H1 (cell line): ENCODE data around the gene NOL4L. TPM values are rescaled to one million over a fixed set of nuclear protein-coding genes. Genes with fewer than 3 reads are reported as not detected.

Experiments
- EGR1 ChIP-seq: IDR thresholded peaks from 2 replicates; pipeline ENCODE4 v1.6.1; 2011; ENCODE audit warnings: low read depth, low read length, borderline replicate concordance
- PHF8 ChIP-seq: fragments of 200-600 bp; sonication (generic); conservative IDR thresholded peaks from 2 replicates; pipeline ENCODE4 v1.7.1; 2012; ENCODE audit warnings: low read depth, mild to moderate bottlenecking, inconsistent platforms, low read length, moderate library complexity
- RXRA ChIP-seq: IDR thresholded peaks from 2 replicates; pipeline ENCODE4 v1.6.1; 2011; ENCODE audit warnings: low read depth, mild to moderate bottlenecking, low read length, moderate library complexity; ENCODE audit not compliant: insufficient read depth
- SIX5 ChIP-seq: IDR thresholded peaks from 2 replicates; pipeline ENCODE4 v1.6.1; 2011; ENCODE audit warnings: mild to moderate bottlenecking, low read depth, low read length
- TAF1 ChIP-seq: IDR thresholded peaks from 2 replicates; pipeline ENCODE4 v1.6.1; 2011; ENCODE audit warnings: mild to moderate bottlenecking, low read depth, low read length
- polyA plus RNA-seq, 7 experiments: library from polyadenylated mRNA; depleted of rRNA in 3 of 7; stranded (reverse) in 5 of 7; unstranded in 2 of 7; fragments of >200 nt in 5 of 7; fragments of 200-250 nt in 2 of 7; gene quantifications; 1 replicate in 5 of 7; 2 replicates in 1 of 7; 4 replicates in 1 of 7; pipeline versions ENCODE4 v1.2.1 to v1.2.3, GENCODE V29; 2011 to 2013; ENCODE audit warnings: missing spikeins in 2 of 7, mixed read lengths in 2 of 7
- total RNA-seq: library from RNA; stranded (reverse); fragmentation: NEBNext Ultra II Directional; extraction: Animal tissue kit (Norgen Biotek cat#: 25700); gene quantifications from 2 replicates; pipeline ENCODE4 v1.2.1, GENCODE V29; 2021
- TF ChIP-seq, protein P1 (sequence below): fragments of 300-600 bp; sonication (generic); IDR thresholded peaks from 2 replicates; pipeline ENCODE4 v1.7.1; 2012; ENCODE audit warnings: low read length, moderate library complexity, mild to moderate bottlenecking, inconsistent platforms; ENCODE audit not compliant: insufficient replicate concordance

The NOL4L gene
- total and polyA plus RNA-seq, 2 of the 8 experiments (the other 6 are each of a cell fraction or from before 2014, with no cell fraction given): 15.3 to 23.7 TPM

DNA sequence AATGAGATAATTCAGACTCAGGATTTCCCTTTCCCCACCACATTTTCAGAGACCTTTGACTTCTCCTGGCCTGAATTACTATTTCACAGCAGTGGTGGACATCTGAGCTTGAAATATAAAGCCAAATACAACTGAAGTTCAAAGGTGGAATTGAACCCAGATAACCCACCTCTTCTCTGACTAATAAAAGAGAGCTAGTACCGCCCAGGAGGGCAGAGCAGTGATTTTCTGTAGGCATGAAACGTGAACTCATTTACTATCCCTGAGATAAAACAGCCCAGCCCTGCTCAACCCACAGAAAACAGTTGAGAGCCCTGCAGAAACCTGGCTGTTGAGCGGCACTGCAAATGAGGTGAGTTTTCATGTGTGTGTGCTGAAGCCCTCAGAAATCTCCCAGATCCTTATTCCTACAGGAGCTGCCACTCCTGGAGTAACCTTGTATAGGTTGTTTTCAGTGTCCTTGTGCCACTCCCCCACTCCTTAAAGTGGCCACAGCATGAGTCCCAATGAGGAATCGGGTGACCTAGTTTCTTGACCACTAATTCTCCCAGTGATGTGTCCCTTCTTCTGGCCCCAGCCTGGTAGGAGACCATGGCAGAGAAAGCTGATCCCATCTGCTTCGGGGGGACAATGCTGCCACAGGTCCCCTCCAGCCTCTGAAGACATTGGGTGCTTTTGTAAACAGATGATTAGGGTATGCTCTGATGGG lies 99.2 kb downstream of the NOL4L start (continued):
- TF ChIP-seq, protein P1, sequence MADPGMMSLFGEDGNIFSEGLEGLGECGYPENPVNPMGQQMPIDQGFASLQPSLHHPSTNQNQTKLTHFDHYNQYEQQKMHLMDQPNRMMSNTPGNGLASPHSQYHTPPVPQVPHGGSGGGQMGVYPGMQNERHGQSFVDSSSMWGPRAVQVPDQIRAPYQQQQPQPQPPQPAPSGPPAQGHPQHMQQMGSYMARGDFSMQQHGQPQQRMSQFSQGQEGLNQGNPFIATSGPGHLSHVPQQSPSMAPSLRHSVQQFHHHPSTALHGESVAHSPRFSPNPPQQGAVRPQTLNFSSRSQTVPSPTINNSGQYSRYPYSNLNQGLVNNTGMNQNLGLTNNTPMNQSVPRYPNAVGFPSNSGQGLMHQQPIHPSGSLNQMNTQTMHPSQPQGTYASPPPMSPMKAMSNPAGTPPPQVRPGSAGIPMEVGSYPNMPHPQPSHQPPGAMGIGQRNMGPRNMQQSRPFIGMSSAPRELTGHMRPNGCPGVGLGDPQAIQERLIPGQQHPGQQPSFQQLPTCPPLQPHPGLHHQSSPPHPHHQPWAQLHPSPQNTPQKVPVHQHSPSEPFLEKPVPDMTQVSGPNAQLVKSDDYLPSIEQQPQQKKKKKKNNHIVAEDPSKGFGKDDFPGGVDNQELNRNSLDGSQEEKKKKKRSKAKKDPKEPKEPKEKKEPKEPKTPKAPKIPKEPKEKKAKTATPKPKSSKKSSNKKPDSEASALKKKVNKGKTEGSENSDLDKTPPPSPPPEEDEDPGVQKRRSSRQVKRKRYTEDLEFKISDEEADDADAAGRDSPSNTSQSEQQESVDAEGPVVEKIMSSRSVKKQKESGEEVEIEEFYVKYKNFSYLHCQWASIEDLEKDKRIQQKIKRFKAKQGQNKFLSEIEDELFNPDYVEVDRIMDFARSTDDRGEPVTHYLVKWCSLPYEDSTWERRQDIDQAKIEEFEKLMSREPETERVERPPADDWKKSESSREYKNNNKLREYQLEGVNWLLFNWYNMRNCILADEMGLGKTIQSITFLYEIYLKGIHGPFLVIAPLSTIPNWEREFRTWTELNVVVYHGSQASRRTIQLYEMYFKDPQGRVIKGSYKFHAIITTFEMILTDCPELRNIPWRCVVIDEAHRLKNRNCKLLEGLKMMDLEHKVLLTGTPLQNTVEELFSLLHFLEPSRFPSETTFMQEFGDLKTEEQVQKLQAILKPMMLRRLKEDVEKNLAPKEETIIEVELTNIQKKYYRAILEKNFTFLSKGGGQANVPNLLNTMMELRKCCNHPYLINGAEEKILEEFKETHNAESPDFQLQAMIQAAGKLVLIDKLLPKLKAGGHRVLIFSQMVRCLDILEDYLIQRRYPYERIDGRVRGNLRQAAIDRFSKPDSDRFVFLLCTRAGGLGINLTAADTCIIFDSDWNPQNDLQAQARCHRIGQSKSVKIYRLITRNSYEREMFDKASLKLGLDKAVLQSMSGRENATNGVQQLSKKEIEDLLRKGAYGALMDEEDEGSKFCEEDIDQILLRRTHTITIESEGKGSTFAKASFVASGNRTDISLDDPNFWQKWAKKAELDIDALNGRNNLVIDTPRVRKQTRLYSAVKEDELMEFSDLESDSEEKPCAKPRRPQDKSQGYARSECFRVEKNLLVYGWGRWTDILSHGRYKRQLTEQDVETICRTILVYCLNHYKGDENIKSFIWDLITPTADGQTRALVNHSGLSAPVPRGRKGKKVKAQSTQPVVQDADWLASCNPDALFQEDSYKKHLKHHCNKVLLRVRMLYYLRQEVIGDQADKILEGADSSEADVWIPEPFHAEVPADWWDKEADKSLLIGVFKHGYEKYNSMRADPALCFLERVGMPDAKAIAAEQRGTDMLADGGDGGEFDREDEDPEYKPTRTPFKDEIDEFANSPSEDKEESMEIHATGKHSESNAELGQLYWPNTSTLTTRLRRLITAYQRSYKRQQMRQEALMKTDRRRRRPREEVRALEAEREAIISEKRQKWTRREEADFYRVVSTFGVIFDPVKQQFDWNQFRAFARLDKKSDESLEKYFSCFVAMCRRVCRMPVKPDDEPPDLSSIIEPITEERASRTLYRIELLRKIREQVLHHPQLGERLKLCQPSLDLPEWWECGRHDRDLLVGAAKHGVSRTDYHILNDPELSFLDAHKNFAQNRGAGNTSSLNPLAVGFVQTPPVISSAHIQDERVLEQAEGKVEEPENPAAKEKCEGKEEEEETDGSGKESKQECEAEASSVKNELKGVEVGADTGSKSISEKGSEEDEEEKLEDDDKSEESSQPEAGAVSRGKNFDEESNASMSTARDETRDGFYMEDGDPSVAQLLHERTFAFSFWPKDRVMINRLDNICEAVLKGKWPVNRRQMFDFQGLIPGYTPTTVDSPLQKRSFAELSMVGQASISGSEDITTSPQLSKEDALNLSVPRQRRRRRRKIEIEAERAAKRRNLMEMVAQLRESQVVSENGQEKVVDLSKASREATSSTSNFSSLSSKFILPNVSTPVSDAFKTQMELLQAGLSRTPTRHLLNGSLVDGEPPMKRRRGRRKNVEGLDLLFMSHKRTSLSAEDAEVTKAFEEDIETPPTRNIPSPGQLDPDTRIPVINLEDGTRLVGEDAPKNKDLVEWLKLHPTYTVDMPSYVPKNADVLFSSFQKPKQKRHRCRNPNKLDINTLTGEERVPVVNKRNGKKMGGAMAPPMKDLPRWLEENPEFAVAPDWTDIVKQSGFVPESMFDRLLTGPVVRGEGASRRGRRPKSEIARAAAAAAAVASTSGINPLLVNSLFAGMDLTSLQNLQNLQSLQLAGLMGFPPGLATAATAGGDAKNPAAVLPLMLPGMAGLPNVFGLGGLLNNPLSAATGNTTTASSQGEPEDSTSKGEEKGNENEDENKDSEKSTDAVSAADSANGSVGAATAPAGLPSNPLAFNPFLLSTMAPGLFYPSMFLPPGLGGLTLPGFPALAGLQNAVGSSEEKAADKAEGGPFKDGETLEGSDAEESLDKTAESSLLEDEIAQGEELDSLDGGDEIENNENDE: no peak
- TF ChIP-seq TAF1 (no peak), SIX5 (no peak), EGR1 (no peak), PHF8 (no peak), RXRA (no peak)
